ENCODE data around the gene KPNB1. TPM values are rescaled to one million over a fixed set of nuclear protein-coding genes. Genes with fewer than 3 reads are reported as not detected.
A peak's percentile ranks its signal among the peaks of the same experiment; 100 is the strongest.

KPNB1 gene
- total RNA-seq, 1 experiment from 2014 or later: 742 TPM

- no peaks in the 10 kb centered on the region; a peak in 1 of 7 replicates for H3K36me3 Mint-ChIP-seq (ENCODE audit: insufficient read depth in 1 of 3, low read depth in 3 of 3)
- H3K4me2 ChIP-seq (ENCODE audit: insufficient read depth, insufficient read length, low read length): no peak overlapping the region
- peak; percentile 17 for DNase-seq
- WGBS (ENCODE audit: extremely low coverage, insufficient read length, low lambda C conversion rate): no CpG with 5 or more reads among the region's 4 CpGs
- H2BK20ac ChIP-seq (ENCODE audit: low read depth, low read length, poor library complexity, severe bottlenecking): no peak overlapping the region
- H3K4me3 Mint-ChIP-seq: no peak overlapping the region
- H3K27ac ChIP-seq (ENCODE audit: insufficient read length, low read depth, low read length): no peak overlapping the region
- TF ChIP-seq, protein P1, sequence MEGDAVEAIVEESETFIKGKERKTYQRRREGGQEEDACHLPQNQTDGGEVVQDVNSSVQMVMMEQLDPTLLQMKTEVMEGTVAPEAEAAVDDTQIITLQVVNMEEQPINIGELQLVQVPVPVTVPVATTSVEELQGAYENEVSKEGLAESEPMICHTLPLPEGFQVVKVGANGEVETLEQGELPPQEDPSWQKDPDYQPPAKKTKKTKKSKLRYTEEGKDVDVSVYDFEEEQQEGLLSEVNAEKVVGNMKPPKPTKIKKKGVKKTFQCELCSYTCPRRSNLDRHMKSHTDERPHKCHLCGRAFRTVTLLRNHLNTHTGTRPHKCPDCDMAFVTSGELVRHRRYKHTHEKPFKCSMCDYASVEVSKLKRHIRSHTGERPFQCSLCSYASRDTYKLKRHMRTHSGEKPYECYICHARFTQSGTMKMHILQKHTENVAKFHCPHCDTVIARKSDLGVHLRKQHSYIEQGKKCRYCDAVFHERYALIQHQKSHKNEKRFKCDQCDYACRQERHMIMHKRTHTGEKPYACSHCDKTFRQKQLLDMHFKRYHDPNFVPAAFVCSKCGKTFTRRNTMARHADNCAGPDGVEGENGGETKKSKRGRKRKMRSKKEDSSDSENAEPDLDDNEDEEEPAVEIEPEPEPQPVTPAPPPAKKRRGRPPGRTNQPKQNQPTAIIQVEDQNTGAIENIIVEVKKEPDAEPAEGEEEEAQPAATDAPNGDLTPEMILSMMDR (conservative IDR thresholded peaks at IDR 0.05): no peak
- H3K18ac ChIP-seq (ENCODE audit: insufficient read length, low read depth, low read length): no peak overlapping the region
- peaks cover 74% of the 10 kb centered on the region for H3K27me3 Mint-ChIP-seq (ENCODE audit: low read depth)
- H2AK5ac ChIP-seq (ENCODE audit: insufficient read length, low read length): no peak overlapping the region
- H4K91ac ChIP-seq (ENCODE audit: insufficient read length, low read depth, low read length): no peak overlapping the region
- H3K79me2 ChIP-seq (ENCODE audit: insufficient read depth, low read length): no peaks in the 10 kb centered on the region
- peaks cover 9% of the 10 kb centered on the region for H3K23me2 ChIP-seq (ENCODE audit: insufficient read length, low read depth, low read length, poor library complexity, severe bottlenecking)
- no peak overlapping the region for H4K5ac ChIP-seq (ENCODE audit: insufficient read length, low read depth, low read length)
- no peaks in the 10 kb centered on the region for H3K9me3 ChIP-seq (ENCODE audit: control insufficient read depth, low read depth, low read length)
- H2BK120ac ChIP-seq (ENCODE audit: low read depth, low read length, poor library complexity, severe bottlenecking): no peak overlapping the region
- H2BK5ac ChIP-seq (ENCODE audit: insufficient read length, low read length): no peak overlapping the region
- no peak overlapping the region for H3K9ac ChIP-seq (ENCODE audit: extremely low read depth, insufficient read length, low read length)
- H3K79me1 ChIP-seq (ENCODE audit: insufficient read depth, low read depth, low read length, poor library complexity, severe bottlenecking): no peaks in the 10 kb centered on the region
- H2BK12ac ChIP-seq (ENCODE audit: insufficient read length, low read depth, low read length): no peak overlapping the region
- peaks cover 0 to 2% of the 10 kb centered on the region in 2 experiments; a peak in 1 of 5 replicates for H3K9me3 Mint-ChIP-seq
- H4K20me1 ChIP-seq (ENCODE audit: control insufficient read depth, insufficient read depth, insufficient read length): no peaks in the 10 kb centered on the region
- no peak overlapping the region for H2BK15ac ChIP-seq (ENCODE audit: low read depth, low read length)
- H3K27me3 ChIP-seq (ENCODE audit: insufficient read depth, low read length): peaks cover 26% of the 10 kb centered on the region
- no peak overlapping the region for H3K27ac Mint-ChIP-seq
- H3K4ac ChIP-seq (ENCODE audit: low read depth, low read length): no peak overlapping the region
- no peaks in the 10 kb centered on the region for H3K4me1 ChIP-seq (ENCODE audit: insufficient read depth, low read length)
- H3K56ac ChIP-seq (ENCODE audit: insufficient read length, low read depth, low read length): no peak overlapping the region
- peaks cover 14 to 29% of the 10 kb centered on the region in 2 experiments for H3K4me1 Mint-ChIP-seq
- no peak overlapping the region for H2AFZ ChIP-seq (ENCODE audit: low read length)
- H3K23ac ChIP-seq (ENCODE audit: insufficient read length, low read depth, low read length): no peak overlapping the region
- no peak overlapping the region for H4K8ac ChIP-seq (replicated peaks; ENCODE audit: insufficient read length, low read depth, low read length)
- no peak overlapping the region for H3T11ph ChIP-seq (ENCODE audit: low read length)
- no peak overlapping the region for H3K14ac ChIP-seq (ENCODE audit: insufficient read depth, low read length)
These were observed 81.0 kb downstream of the KPNB1 start for GRCh38 chr17:47730681-47731080.
